Dedifferentiated amniotic fluid mesenchymal stem cell (primary cell): ENCODE data around the gene ART3.

Experiments
- DNase-seq: peaks from one replicate; pipeline ENCODE4 v3.0.0-alpha.2; 2016; ENCODE audit errors: extremely low spot score

The ART3 gene

GRCh38 chr4:76147454-76148141 lies 73.1 kb downstream of the ART3 start:
- no peak for DNase-seq

- DNase-seq, result peak; percentile 94
Observed at GRCh38 chr4:76148142-76148865, 73.8 kb downstream of the ART3 start, which contains the start of gene NUP54. TSS of gene NUP54 (minus strand) at chr4:76148397. CDS start at chr4:76148374, 23 bp downstream.

- DNase-seq, result no peak
Observed at GRCh38 chr4:76153356-76153755, 78.8 kb downstream of the ART3 start.

- DNase-seq, result no peak
Observed at GRCh38 chr4:76155979-76156378, 81.5 kb downstream of the ART3 start.

- DNase-seq, result no peak
Observed at GRCh38 chr4:76156635-76157034, 82.1 kb downstream of the ART3 start.

GRCh38 chr4:76160355-76160754 lies 85.8 kb downstream of the ART3 start:
- DNase-seq, result no peak
